Inflammatory macrophage (primary cell): ENCODE results near the gene OR8H2.
"Not testable (repeated sequence)": the region's sequence is repeated elsewhere in the genome, so short reads cannot be mapped to it uniquely, and the experiment has no call there.

Experiments
- DNase-seq, 2 donors: peaks; one replicate each; pipeline ENCODE4 v3.0.0-alpha.2; 2020 to 2022
- total RNA-seq, 18 experiments: gene quantifications; one replicate each; lab custom pipeline; 2026; ENCODE audit warnings: mixed read lengths in 6 of 18, inconsistent platforms in 2 of 18; lab: John Stamatoyannopoulos, UW

OR8H2 gene
- total RNA-seq = 0 to 0.05 (median 0) reads per million in 18 experiments

GRCh38 chr11:56103210-56103737 lies at the start of gene OR8H2:
TSS of gene OR8H2 (plus strand) at chr11:56103687. CDS start at chr11:56105043, 1,356 bp downstream.
- no peak for DNase-seq

- DNase-seq = not testable (repeated sequence)
Observed at GRCh38 chr11:56056366-56056765, 47.1 kb upstream of the OR8H2 start.

- DNase-seq = not testable (repeated sequence)
Observed at GRCh38 chr11:56057661-56058237, 45.7 kb upstream of the OR8H2 start.

- not testable (repeated sequence) for DNase-seq
Observed at GRCh38 chr11:56058260-56058780, 45.2 kb upstream of the OR8H2 start.

- DNase-seq = no peak
Observed at GRCh38 chr11:56066980-56067379, 36.5 kb upstream of the OR8H2 start.

GRCh38 chr11:56089697-56090096 lies 13.8 kb upstream of the OR8H2 start:
- no peak for DNase-seq

- no peak for DNase-seq
Observed at GRCh38 chr11:56093008-56093407, 10.5 kb upstream of the OR8H2 start, which contains the start of gene OR8I2. TSS of gene OR8I2 (plus strand) at chr11:56093308. CDS start at chr11:56093308, 0 bp downstream.

- no peak for DNase-seq
Observed at GRCh38 chr11:56122073-56122472, 18.6 kb downstream of the OR8H2 start, which contains the start of gene OR8H3. TSS of gene OR8H3 (plus strand) at chr11:56122373. CDS start at chr11:56122373, 0 bp downstream.

GRCh38 chr11:56140151-56140661 lies 36.7 kb downstream of the OR8H2 start, which contains the start of gene OR8J3:
TSS of gene OR8J3 (minus strand) at chr11:56140201. CDS start at chr11:56137718, 2,483 bp downstream.
- no peak for DNase-seq

GRCh38 chr11:56143681-56144080 lies 40.2 kb downstream of the OR8H2 start:
- not testable (repeated sequence) for DNase-seq

- DNase-seq = no peak
Observed at GRCh38 chr11:56151376-56151775, 47.9 kb downstream of the OR8H2 start.

- no peak for DNase-seq
Observed at GRCh38 chr11:56152333-56152732, 48.8 kb downstream of the OR8H2 start.
